Stimulated activated CD4-positive, alpha-beta T cell treated with anti-CD3 and anti-CD28 coated beads, Interleukin-12 subunit alpha, Interleukin-12 subunit beta, amount 100 ng/mL, for 24 hours (primary cell): ENCODE measurements around the gene HNRNPL.
"Not testable (repeated sequence)": the region's sequence is repeated elsewhere in the genome, so short reads cannot be mapped to it uniquely, and the experiment has no call there.

ENCODE experiments used
- DNase-seq, 2 experiments: peaks; one replicate each; pipeline ENCODE4 v3.0.0-alpha.2; 2020; ENCODE audit warnings: low read depth in 2 of 2

HNRNPL gene

DNA sequence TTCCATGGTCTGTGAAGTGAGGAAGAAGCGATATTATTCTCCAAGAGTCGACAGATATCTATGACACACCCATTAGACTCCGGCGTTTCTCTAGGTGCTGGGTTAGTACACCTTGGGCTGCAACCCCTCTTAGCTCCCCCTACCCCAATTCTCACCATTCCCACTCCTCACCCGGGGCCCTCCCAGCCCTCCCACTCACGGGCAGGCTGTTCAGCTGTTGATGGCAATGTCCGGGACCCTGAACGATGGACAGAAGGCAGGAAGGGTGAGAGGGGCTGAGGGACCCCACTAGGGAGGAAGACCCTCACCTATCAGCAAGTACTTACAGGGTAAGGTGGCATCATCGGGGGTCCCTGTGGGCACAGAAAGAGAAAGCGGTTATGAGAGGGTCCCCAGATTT is 46.2 kb downstream of the HNRNPL start:
- DNase-seq, result no peak

DNA sequence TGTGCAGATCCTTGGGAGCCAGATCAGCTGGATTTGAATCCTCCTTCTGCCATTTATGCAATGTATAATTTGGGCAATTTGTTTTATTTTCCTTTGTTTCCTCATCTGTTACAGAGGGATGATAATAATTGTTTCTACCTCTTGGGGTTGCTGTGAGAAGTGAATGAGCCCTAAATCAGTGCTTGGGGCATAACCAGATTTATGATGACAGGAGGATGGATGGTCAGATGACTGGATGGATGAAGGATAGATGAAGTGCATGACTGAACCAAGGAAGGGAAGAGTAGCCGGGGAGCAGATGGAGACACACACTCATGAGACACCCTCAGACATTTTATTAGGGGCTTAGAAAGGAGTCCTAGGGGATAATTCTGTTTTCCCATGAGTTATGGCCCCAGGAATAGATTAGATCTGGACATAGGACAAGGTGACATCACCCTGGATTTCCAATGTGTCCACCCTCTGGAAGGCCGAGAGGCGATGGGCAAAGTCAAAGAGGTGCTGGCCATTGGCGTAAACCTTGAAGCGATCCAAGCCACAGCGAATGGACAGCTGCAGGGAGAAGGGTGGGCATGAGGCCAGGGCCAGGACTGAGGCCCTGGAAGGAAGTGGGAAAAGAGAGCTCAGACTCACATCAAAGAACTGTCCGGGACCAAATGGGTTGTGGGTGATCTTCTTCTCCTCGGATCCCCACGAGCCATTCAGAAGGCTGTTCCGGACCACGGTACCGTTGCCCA is 48.3 kb downstream of the HNRNPL start:
- DNase-seq, result no peak

DNA sequence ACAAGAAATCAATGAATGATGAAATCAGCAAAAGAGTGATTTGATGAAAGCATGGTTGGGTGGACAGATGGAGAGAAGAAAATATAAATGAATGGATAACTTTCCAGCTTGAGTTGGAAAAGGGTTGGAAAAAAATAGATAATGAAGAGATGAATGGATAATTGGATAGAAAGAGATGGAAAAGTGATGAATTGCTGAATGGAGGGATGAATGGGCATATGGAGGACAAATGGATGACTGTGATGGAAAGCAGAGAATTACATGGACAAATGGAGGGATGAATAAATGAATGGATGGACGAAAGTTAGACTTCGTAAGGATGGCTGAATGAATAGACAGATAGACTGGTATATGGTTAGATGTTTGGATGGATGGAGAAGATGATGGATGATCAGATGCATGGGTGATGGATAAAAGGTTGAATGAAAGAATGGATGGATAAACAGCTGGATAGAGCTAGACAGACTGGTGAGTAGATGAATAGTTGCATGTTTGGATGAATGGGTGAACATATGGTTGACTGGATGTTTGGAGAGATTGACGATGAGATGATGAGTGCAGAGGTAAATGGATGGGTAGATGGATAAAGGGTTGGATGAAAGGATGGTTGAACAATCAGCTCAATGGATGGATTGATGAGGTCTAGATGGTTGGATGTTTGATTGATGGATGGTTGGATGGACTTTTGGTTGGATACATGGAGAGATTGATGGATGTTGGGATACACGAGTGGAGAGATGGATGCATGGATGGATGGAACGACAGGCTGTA is 49.0 kb downstream of the HNRNPL start:
- DNase-seq, result no peak

DNA sequence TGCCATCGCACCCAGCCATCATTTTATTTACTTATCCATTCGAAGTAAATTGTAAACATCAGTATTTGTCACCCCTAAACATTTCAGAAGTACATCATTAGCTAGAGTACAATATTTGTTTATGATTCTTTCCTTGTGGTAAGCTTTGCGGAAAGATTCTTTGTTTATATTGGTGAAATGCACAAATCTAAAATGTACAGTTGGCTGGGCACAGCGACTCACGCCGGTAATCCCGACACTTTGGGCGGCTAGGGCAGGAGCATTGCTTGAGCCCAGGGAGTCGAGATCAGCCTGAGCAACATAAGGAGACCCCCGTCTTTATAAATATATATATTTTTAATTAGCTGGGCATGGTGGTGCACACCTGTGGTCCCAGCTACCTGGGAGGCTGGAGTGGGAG is 50.7 kb downstream of the HNRNPL start:
- no peak for DNase-seq

GRCh38 chr19:38797781-38798180 is 52.0 kb downstream of the HNRNPL start:
- not testable (repeated sequence) for DNase-seq

GRCh38 chr19:38796154-38796553 is 53.6 kb downstream of the HNRNPL start:
- DNase-seq, result no peak

GRCh38 chr19:38795549-38795948 is 54.2 kb downstream of the HNRNPL start:
- no peak for DNase-seq

DNA sequence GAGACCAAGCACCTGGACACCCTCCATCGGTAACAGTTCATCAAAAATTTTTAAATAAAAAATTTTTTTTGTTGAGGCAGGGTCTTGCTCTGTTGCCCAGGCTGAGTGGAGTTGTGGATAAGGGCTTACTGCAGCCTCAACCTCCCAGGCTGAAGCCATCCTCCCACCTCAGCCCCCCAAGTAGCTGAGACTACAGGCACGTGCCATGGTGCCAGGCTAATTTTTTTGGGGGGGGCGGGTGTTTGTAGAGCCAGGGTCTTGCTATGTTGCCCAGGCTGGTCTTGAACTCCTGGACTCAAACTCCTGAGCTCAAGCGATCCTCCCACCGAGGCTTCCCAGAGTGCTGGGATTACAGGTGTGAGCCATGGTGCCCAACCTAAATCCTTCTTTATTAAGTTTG is 56.1 kb downstream of the HNRNPL start:
- DNase-seq, result no peak

DNA sequence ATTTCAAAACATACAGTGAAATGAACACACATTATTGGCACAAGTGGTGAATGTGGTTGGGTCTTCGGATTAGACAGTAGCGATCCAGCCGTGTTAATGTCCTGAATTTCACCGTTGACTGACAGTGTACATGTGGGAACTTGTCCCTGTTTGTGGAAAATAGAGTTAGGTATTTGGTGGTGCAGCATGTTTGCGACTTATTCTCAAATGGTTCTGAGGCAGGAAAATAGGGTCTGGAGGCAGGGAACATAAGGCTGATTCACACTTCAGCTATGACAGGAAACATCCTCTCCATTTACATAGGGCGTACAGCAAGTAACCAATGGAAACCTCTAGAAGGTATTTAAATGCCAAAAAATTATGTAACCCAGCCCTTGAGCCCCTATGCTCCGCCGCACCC is 56.6 kb downstream of the HNRNPL start:
- DNase-seq, result no peak

DNA sequence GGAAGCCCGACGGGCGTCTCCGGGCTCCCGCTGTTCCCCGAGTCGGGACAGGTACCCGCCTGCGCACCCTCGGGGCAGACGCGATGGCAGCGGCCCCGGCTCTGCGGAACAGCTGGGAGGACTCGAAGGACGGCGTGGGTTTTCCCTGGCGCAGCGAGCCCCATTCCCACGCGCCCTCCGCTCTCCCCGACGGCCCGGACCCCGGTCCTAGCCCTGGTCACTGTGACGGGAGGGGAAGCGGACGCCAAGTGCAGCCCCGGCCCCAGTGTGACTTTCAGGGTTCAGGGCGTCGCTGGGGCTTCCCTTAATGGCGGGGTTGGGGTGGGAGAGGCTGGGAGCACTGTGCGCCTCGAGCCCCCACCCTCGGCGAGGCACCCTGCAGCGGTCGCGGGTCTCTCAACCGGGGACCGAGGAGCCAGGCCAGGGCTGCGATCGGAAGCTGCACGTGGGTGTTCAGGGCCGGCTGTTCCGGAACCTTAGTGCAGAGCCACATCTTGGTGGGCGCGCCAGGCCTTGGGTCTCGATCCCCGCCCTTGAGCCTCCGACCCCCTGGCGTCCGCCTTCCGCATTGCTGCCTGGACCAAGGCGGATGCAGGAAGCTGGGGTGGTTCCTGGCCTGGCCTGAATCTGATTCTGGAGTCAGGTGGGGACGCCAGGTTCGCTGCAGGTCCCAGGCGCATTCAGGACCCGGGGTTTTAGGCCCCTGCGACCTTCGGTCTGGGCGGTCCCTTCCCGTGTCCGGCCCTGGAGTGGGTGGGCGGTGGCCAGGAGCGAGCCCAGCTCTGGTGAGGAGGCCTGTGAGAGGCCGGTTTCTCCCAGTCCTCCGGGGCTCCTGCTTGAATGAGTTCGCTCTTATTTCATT is 57.3 kb downstream of the HNRNPL start:
- peak in 1 of 2 experiments; percentile 15 for DNase-seq

- DNase-seq, result not testable (repeated sequence)
Measured at GRCh38 chr19:38791451-38792064, 58.2 kb downstream of the HNRNPL start.

GRCh38 chr19:38790507-38791403 is 59.0 kb downstream of the HNRNPL start:
- DNase-seq, result not testable (repeated sequence)

- no peak for DNase-seq
Measured at GRCh38 chr19:38788478-38789243, 61.1 kb downstream of the HNRNPL start, which contains the start of gene LGALS7B. Gene LGALS7B (plus strand): TSS chr19:38789200. CDS start chr19:38789227, 27 bp downstream.

GRCh38 chr19:38786572-38787265 is 63.1 kb downstream of the HNRNPL start:
- no peak for DNase-seq
